Measurements from ENCODE around the gene AFF3.

AFF3 gene

DNA sequence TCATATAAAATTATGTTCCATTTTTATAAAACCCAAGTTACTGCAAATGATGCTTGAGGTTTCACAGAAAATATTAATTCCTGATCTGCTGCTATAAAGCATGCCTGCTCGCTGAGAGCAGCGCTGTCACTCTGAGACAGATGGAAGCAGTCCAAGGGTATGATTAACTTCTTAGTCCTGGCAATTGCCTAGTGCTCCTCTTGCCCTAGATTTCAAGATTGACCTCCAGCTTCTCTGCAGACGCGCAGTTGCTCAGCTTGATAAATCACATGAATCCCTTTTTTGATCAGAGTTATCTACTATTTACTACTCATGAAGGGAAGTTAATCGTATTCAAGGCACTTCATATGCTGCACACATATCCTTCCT lies 498.0 kb downstream of the AFF3 start:
- Mint-ChIP-seq H3K27me3 (ENCODE audit: low read depth, poor library complexity) (no peaks in the 10 kb centered on the region), H3K4me1 (peaks cover 65% of the 10 kb centered on the region), H3K4me3 (no peak overlapping the region), H3K36me3 (ENCODE audit: low read depth) (peaks cover 70% of the 10 kb centered on the region), H3K9me3 (peaks cover 17% of the 10 kb centered on the region), H3K27ac (peak overlapping the region; percentile 11)
- no peak for DNase-seq
- TF ChIP-seq, protein P1, sequence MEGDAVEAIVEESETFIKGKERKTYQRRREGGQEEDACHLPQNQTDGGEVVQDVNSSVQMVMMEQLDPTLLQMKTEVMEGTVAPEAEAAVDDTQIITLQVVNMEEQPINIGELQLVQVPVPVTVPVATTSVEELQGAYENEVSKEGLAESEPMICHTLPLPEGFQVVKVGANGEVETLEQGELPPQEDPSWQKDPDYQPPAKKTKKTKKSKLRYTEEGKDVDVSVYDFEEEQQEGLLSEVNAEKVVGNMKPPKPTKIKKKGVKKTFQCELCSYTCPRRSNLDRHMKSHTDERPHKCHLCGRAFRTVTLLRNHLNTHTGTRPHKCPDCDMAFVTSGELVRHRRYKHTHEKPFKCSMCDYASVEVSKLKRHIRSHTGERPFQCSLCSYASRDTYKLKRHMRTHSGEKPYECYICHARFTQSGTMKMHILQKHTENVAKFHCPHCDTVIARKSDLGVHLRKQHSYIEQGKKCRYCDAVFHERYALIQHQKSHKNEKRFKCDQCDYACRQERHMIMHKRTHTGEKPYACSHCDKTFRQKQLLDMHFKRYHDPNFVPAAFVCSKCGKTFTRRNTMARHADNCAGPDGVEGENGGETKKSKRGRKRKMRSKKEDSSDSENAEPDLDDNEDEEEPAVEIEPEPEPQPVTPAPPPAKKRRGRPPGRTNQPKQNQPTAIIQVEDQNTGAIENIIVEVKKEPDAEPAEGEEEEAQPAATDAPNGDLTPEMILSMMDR (IDR thresholded peaks at IDR 0.05) = no peak

DNA sequence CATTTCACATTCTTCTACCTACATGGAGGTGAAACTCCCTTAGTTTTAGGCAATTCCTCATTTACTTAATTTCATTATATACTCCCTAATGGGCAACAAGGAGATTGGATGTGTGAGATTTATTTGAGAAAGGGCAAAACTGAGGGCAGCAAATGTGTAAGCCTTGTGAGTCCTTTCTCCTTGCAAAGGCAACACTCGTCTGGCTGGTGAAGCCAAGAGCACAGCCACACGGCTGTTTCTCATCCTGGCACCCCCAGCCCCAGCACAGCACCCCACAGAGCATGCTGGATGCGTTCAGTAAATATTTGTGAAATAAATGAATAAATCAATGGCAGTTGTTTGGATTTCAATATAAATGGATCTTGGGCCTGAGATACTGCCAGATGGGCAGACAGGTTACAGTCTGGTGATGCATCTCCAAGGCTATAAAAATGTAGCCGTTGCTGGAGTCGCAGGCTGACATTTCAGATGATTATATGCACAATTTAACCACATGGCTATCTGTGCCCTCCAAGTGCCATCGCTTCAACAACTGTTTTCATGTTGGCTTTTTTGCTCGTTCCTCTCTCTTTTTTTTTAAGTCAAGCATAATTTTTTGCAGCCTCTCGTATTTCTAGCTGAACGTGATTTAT lies 498.5 kb downstream of the AFF3 start:
- no peak for DNase-seq
- no peaks in the 10 kb centered on the region for H3K27me3 Mint-ChIP-seq (ENCODE audit: low read depth, poor library complexity)
- TF ChIP-seq, protein P1 (IDR thresholded peaks at IDR 0.05) = no peak
- peak overlapping the region; percentile 83 for H3K27ac Mint-ChIP-seq
- no peak overlapping the region for H3K4me3 Mint-ChIP-seq
- peaks cover 64% of the 10 kb centered on the region for H3K4me1 Mint-ChIP-seq
- peaks cover 17% of the 10 kb centered on the region for H3K9me3 Mint-ChIP-seq
- peaks cover 66% of the 10 kb centered on the region for H3K36me3 Mint-ChIP-seq (ENCODE audit: low read depth)

DNA sequence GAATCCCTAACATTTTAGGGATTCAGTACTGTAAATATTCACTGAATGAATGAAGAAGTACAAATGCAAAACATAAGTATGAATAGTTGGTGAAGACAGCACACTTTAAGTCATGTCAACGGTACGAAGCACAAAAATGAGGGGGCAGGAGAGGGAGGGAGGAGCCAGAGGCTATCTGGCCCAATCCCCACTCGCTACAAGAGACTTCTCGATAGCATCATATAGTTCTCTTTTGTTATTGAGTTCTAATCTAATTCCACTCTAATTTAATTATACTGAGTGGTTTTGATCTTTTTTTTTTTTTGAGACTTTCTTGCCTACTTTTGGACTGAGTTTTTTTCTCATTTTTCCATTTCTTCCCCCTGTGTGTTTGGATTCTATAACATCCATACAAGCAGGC lies 500.4 kb downstream of the AFF3 start:
- Mint-ChIP-seq H3K4me3 (no peak overlapping the region), H3K36me3 (ENCODE audit: low read depth) (peaks cover 48% of the 10 kb centered on the region), H3K4me1 (peaks cover 75% of the 10 kb centered on the region), H3K27ac (no peak overlapping the region), H3K27me3 (ENCODE audit: low read depth, poor library complexity) (no peaks in the 10 kb centered on the region), H3K9me3 (peaks cover 10% of the 10 kb centered on the region)
- DNase-seq = no peak
- TF ChIP-seq, protein P1 (IDR thresholded peaks at IDR 0.05) = no peak

DNA sequence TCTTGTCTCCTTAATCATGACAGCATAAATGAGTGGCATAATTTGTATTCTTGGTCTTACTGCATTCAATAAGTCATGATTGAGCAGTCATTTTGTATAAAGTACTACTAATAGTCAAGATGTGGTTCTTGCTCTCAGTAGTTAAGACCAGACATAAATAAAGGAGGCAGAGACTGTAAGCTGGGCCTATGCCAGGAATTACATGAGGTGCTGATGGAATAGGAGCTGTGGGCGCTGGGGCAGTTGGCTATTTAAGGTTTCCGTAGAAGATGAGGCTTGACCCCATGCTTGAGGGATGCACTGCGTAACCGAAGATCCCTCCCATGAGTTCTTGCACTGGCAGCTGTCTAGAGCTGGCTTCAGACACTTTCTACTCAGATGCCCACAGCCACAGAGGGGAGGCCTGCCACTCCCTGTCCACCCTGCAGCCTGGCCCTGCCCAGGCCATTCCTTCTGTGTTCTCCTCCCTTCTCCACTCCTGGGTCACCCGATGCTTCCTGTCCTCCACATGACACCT lies 501.7 kb downstream of the AFF3 start:
- Mint-ChIP-seq H3K9me3 (no peaks in the 10 kb centered on the region), H3K27ac (peak overlapping the region; percentile 93), H3K4me1 (peaks cover 80% of the 10 kb centered on the region), H3K27me3 (ENCODE audit: low read depth, poor library complexity) (no peaks in the 10 kb centered on the region), H3K4me3 (no peak overlapping the region), H3K36me3 (ENCODE audit: low read depth) (peaks cover 39% of the 10 kb centered on the region)
- DNase-seq = no peak
- TF ChIP-seq, protein P1 (IDR thresholded peaks at IDR 0.05) = no peak

DNA sequence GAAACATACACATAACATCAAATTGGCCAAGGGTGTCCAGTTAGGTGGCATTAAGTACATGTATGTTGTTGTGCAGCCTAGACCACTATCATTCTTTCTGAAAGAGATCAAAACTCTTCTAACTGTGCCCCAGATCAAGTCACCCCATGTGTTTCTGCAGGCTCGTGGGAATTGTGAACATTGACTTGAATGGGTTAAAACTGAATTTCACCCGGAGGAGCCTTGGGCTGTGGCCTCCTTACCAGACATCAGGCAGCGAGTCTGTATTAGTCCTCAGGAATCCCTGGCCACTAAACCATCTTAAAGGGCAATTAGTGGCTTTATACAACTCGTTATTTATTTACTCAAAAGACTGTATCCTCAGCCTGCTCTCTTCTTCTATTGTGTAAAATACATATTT lies 503.6 kb downstream of the AFF3 start:
- DNase-seq = no peak
- peaks cover 63% of the 10 kb centered on the region for H3K4me1 Mint-ChIP-seq
- H3K4me3 Mint-ChIP-seq = no peak overlapping the region
- no peaks in the 10 kb centered on the region for H3K27me3 Mint-ChIP-seq (ENCODE audit: low read depth, poor library complexity)
- TF ChIP-seq, protein P1 (IDR thresholded peaks at IDR 0.05) = no peak
- H3K36me3 Mint-ChIP-seq (ENCODE audit: low read depth) = peaks cover 35% of the 10 kb centered on the region
- peak overlapping the region; percentile 23 for H3K27ac Mint-ChIP-seq
- peaks cover 6% of the 10 kb centered on the region for H3K9me3 Mint-ChIP-seq

DNA sequence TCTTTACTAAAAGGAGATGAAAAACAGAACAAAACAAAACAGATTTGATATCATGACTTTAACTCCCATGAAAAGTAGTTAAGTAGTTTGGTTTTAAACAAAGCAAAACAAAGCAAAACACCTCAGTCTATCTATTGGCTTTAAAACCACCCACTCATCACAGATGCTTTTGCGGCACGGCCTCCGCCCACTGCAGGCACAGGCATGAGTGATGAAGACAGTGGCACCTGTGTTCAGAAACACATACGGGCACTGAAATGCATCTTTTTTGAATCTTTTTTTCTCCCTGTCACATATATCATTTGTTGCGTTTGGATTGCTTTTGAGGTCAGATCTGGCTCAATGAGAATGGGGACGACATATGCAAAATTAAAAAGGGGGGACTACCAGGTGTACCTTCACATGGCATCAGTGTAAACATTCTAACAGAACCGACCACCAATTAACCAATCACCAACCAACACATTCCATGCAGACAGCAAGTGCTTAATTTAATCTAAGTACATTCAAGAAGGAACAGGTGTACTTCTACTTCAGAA lies 505.2 kb downstream of the AFF3 start:
- no peaks in the 10 kb centered on the region for H3K27me3 Mint-ChIP-seq (ENCODE audit: low read depth, poor library complexity)
- peaks cover 16% of the 10 kb centered on the region for H3K9me3 Mint-ChIP-seq

More for the DNA sequence above, 505.2 kb downstream of the AFF3 start:
- DNase-seq = no peak
- H3K27ac Mint-ChIP-seq = peak overlapping the region; percentile 90
- peaks cover 56% of the 10 kb centered on the region for H3K4me1 Mint-ChIP-seq
- TF ChIP-seq, protein P1 (IDR thresholded peaks at IDR 0.05) = no peak
- peaks cover 44% of the 10 kb centered on the region for H3K36me3 Mint-ChIP-seq (ENCODE audit: low read depth)
- no peak overlapping the region for H3K4me3 Mint-ChIP-seq
